ENCODE results near the gene MYL4. TPM values are rescaled to one million over a fixed set of nuclear protein-coding genes. Genes with fewer than 3 reads are reported as not detected.

MYL4 gene
- total and polyA plus RNA-seq, 2 donors (not counting 3 experiments of a cell fraction or from before 2014, with no cell fraction given): 2.0 to 2.1 TPM

GRCh38 chr17:47229535-47230443 lies 20.6 kb downstream of the MYL4 start:
- FAIRE-seq: peak; percentile 91
- peak overlapping the region; percentile 10 for H3K9ac ChIP-seq (replicated peaks; ENCODE audit: extremely low read depth, insufficient read depth, low read length)

More at GRCh38 chr17:47229535-47230443, 20.6 kb downstream of the MYL4 start:
- H3K4me1 ChIP-seq (ENCODE audit: control insufficient read depth, extremely low read depth, insufficient read depth, low read length): peaks cover 30% of the 10 kb centered on the region
- no peaks in the 10 kb centered on the region for H3K79me2 ChIP-seq (ENCODE audit: control insufficient read depth, insufficient read depth, low read length)
- H3K4me2 ChIP-seq (ENCODE audit: insufficient read depth, low read length): peak overlapping the region; percentile 27
- no TSS peak for BruUV-seq (replicated peaks)
- CTCF ChIA-PET: interaction anchor here (0.7 to 4.5 kb wide), 6 partner anchors 11 to 387 kb away, joined by 3 to 120 read pairs (median 5); partner anchors contain the start of gene EFCAB13
- POLR2A ChIA-PET: no interaction called here
- H3K9me3 ChIP-seq (replicated peaks; ENCODE audit: control insufficient read depth, insufficient read depth, low read length): no peaks in the 10 kb centered on the region
- intact Hi-C loops (cut with micrococcal nuclease) (loop anchor here (1.0 to 2.0 kb wide), 4 partner anchors 11 to 385 kb away; partner anchors contain the start of gene ITGB3), dilution Hi-C loops (cut with MboI; ENCODE audit: extremely low pct_ligation_motif_present, low sequenced_read_pairs) (no loop called here)
- no peaks in the 10 kb centered on the region for H3K36me3 ChIP-seq (ENCODE audit: control insufficient read depth in 2 of 2, extremely low read depth in 1 of 2, insufficient read depth in 2 of 2, low read length in 2 of 2)
- no peaks in the 10 kb centered on the region for H4K20me1 ChIP-seq (replicated peaks; ENCODE audit: control insufficient read depth, extremely low read depth, insufficient read depth, low read length)
- DNase-seq (ENCODE audit: low read depth, low spot score): peak; percentile 93
- no peaks in the 10 kb centered on the region for H3K27me3 ChIP-seq (ENCODE audit: control insufficient read depth in 2 of 2, insufficient read depth in 2 of 2, low read length in 2 of 2)
- H3K9me1 ChIP-seq (replicated peaks; ENCODE audit: control insufficient read depth, extremely low read depth, insufficient read depth, low read length): no peaks in the 10 kb centered on the region
- TF ChIP-seq JUN (IDR thresholded peaks at IDR 0.05; ENCODE audit: borderline replicate concordance, insufficient read depth, insufficient read length, low read depth) (no peak), GATA2 (IDR thresholded peaks at IDR 0.05; ENCODE audit: insufficient read depth, insufficient read length, low read depth, low read length) (no peak), POLR2A (IDR thresholded peaks at IDR 0.05; ENCODE audit: low read depth, low read length) (peak; percentile 55), POLR2AphosphoS5 (IDR thresholded peaks at IDR 0.05; ENCODE audit: insufficient read depth, low read depth, low read length) (peak; percentile 55), MAX (IDR thresholded peaks at IDR 0.05; ENCODE audit: insufficient read depth, insufficient read length) (no peak), MYC (IDR thresholded peaks at IDR 0.05; ENCODE audit: low read depth, low read length) (peak; percentile 77), EZH2 (IDR thresholded peaks at IDR 0.05; ENCODE audit: borderline replicate concordance, low read depth, low read length, severe bottlenecking) (no peak), FOS (IDR thresholded peaks at IDR 0.05; ENCODE audit: borderline replicate concordance, insufficient read depth, low read length) (no peak), CTCF (IDR thresholded peaks at IDR 0.05; ENCODE audit: extremely low read depth in 1 of 2, insufficient read depth in 1 of 2, low read depth in 1 of 2, low read length in 2 of 2) (peak; percentile 98 to 99)
- H3K27ac ChIP-seq (ENCODE audit: insufficient read depth, low read depth, low read length): peak overlapping the region; percentile 38
- no peak overlapping the region for H3K4me3 ChIP-seq (replicated peaks in 1 of 3; ENCODE audit: insufficient read depth in 1 of 3, low read depth in 1 of 3, low read length in 3 of 3)
- peak overlapping the region; percentile 68 for H2AFZ ChIP-seq (ENCODE audit: low read depth, low read length)

All from endothelial cell of umbilical vein (primary cell).